Body of pancreas (tissue), 4 donors: ENCODE data around the gene TMEM121.
A peak's percentile ranks its signal among the peaks of the same experiment; 100 is the strongest.

Experiments used
- CTCF ChIP-seq, 7 experiments: fragments of 450-650 bp in 4 of 7; fragments of 200-600 bp in 3 of 7; sonication (generic) in 3 of 7; IDR thresholded peaks; one replicate each; pipeline ENCODE4 v1.5.1; 2016 to 2019; ENCODE audit warnings: antibody characterized with exemption in 7 of 7
- POLR2A ChIP-seq, 3 donors: fragments of 450-650 bp; IDR thresholded peaks; one replicate each; pipeline ENCODE4 v1.6.1; 2016; ENCODE audit warnings: antibody characterized with exemption in 3 of 3, mild to moderate bottlenecking in 2 of 3

- TF ChIP-seq CTCF (IDR thresholded peaks at IDR 0.05): no peak
- peak in 1 of 3 donors; percentile 12 for TF ChIP-seq POLR2A (IDR thresholded peaks at IDR 0.05)
Measured at GRCh38 chr14:105487449-105487985, 38.9 kb upstream of the TMEM121 start.
